ENCODE measurements around the gene NIN. TPM values are rescaled to one million over a fixed set of nuclear protein-coding genes. Genes with fewer than 3 reads are reported as not detected.

NIN gene
- total and polyA plus RNA-seq, 5 donors from 2014 or later = 17.6 to 78.2 (median 24.0) TPM

DNA sequence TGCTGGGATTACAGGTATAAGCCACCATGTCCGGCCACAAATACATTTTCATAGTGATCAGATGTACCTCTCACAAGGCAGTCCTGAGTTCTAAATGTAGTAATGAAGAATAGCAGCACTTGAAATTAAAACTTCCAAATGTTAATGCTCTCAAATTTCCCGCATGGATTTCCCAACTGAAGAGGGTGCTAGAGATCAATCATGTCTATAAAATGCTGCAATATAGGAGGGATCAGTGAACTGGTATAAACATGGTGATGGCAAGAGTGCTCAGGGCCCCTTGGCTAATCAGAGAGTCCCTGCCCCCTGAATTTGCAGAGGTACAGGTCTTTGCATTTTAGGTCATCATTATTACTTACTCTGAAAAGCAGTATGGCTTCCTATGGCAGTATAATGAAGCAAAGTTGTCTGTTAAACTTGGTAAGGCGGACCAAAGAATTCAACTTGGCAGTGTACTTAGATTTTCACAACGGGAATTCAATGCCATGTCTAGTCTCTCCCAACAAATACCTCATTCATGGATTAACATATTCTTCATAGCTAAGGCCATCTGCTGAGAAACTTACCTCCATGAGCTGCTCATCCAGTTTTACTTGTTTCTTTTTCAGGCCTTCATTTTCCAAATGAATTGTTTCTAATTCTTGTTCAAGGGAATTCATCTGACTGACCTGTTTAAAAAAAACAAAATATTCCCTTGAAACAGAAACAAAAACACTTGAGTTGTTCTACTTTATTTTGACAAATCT lies 95.8 kb downstream of the NIN start:
- Histone ChIP-seq H3K9me3 (ENCODE audit: control insufficient read depth in 2 of 2, low read length in 2 of 2) (peaks cover 0 to under 1% of the 10 kb centered on the region in 2 experiments), H3K4me3 (ENCODE audit: low read depth, low read length) (no peak overlapping the region), H3K27me3 (ENCODE audit: control insufficient read depth, insufficient read depth, low read length) (no peaks in the 10 kb centered on the region), H3K36me3 (ENCODE audit: control insufficient read depth, insufficient read depth, low read length) (peaks cover 65% of the 10 kb centered on the region), H3K27ac (ENCODE audit: insufficient read depth, low read length, poor library complexity, severe bottlenecking) (no peak overlapping the region), H3K4me1 (ENCODE audit: control insufficient read depth, insufficient read depth, low read length, poor library complexity, severe bottlenecking) (peaks cover 5% of the 10 kb centered on the region)
- Mint-ChIP-seq H3K27ac (no peak overlapping the region), H3K36me3 (peaks cover 58% of the 10 kb centered on the region), H3K4me3 (no peak overlapping the region), H3K27me3 (no peaks in the 10 kb centered on the region), H3K9me3 (peaks cover 0 to 5% (median 0%) of the 10 kb centered on the region in 7 donors), H3K4me1 (peaks cover 2 to 14% (median 8%) of the 10 kb centered on the region in 4 donors)
- DNase-seq (no peak), ATAC-seq (ENCODE audit: low read depth in 2 of 2) (no peak)

DNA sequence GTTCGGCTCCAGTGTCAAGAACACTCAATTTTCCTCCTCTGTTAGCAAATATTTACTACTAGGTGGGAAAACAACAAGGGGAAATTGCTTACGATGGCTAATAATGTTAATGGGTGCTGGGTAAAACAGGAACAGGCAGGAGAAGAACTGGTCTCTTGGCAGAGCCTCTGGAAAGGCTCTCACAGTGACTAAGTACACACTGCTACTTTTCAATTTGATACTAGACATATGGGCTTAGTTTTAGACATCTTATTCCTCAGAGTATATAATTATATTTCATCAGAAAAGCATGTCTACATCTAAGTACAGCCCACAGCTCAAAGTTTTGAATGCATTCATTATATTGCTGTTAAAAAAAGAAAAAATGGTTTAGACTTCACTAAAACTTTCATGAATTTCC lies 97.5 kb downstream of the NIN start:
- Mint-ChIP-seq H3K4me1 (peaks cover 0 to 7% (median 1%) of the 10 kb centered on the region in 4 donors), H3K27me3 (no peaks in the 10 kb centered on the region), H3K4me3 (no peak overlapping the region), H3K9me3 (peaks cover 0 to 14% (median under 1%) of the 10 kb centered on the region in 7 donors), H3K36me3 (peaks cover 67% of the 10 kb centered on the region), H3K27ac (no peak overlapping the region)
- no peak for ATAC-seq (ENCODE audit: low read depth in 2 of 2)
- Histone ChIP-seq H3K27me3 (ENCODE audit: control insufficient read depth, insufficient read depth, low read length) (no peaks in the 10 kb centered on the region), H3K27ac (ENCODE audit: insufficient read depth, low read length, poor library complexity, severe bottlenecking) (no peak overlapping the region), H3K4me1 (ENCODE audit: control insufficient read depth, insufficient read depth, low read length, poor library complexity, severe bottlenecking) (no peaks in the 10 kb centered on the region), H3K36me3 (ENCODE audit: control insufficient read depth, insufficient read depth, low read length) (peaks cover 74% of the 10 kb centered on the region), H3K9me3 (ENCODE audit: control insufficient read depth in 2 of 2, low read length in 2 of 2) (peaks cover 9 to 11% of the 10 kb centered on the region in 2 experiments), H3K4me3 (ENCODE audit: low read depth, low read length) (no peak overlapping the region)
- DNase-seq = no peak

DNA sequence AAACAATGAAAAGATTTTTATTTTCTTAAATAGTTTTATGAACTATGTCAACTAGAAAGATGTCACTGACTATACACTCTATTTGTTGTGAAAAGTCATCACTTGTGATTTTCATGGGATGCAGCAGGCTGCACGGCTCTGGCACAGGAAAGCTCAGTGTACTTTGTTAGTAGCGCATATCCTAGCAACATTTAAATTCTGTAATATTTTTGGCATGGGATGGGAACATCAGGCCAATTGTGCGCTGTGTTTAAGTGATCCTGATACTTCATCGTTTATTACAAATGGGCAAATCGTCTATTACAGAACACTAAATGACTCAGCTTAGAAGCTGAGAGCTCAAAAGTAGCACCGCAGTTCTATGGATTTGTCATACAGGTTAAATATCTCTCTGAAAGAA lies 102.1 kb downstream of the NIN start:
- Mint-ChIP-seq H3K9me3 (peaks cover 0 to 17% (median 4%) of the 10 kb centered on the region in 7 donors), H3K36me3 (peaks cover 78% of the 10 kb centered on the region), H3K27me3 (no peaks in the 10 kb centered on the region), H3K4me3 (no peak overlapping the region), H3K27ac (peak overlapping the region in 1 of 3 donors; percentile 41), H3K4me1 (peaks cover 9 to 29% (median 15%) of the 10 kb centered on the region in 4 donors)
- no peaks in the 10 kb centered on the region for H3K27me3 ChIP-seq (ENCODE audit: control insufficient read depth, insufficient read depth, low read length)
- ATAC-seq (ENCODE audit: low read depth in 2 of 2) = no peak
- peaks cover 60% of the 10 kb centered on the region for H3K36me3 ChIP-seq (ENCODE audit: control insufficient read depth, insufficient read depth, low read length)
- H3K4me3 ChIP-seq (ENCODE audit: low read depth, low read length) = no peak overlapping the region
- H3K27ac ChIP-seq (ENCODE audit: insufficient read depth, low read length, poor library complexity, severe bottlenecking) = no peak overlapping the region
- peaks cover 15% of the 10 kb centered on the region for H3K4me1 ChIP-seq (ENCODE audit: control insufficient read depth, insufficient read depth, low read length, poor library complexity, severe bottlenecking)
- no peak for DNase-seq
- H3K9me3 ChIP-seq (ENCODE audit: control insufficient read depth in 2 of 2, low read length in 2 of 2) = peaks cover 9 to 11% of the 10 kb centered on the region in 2 experiments

DNA sequence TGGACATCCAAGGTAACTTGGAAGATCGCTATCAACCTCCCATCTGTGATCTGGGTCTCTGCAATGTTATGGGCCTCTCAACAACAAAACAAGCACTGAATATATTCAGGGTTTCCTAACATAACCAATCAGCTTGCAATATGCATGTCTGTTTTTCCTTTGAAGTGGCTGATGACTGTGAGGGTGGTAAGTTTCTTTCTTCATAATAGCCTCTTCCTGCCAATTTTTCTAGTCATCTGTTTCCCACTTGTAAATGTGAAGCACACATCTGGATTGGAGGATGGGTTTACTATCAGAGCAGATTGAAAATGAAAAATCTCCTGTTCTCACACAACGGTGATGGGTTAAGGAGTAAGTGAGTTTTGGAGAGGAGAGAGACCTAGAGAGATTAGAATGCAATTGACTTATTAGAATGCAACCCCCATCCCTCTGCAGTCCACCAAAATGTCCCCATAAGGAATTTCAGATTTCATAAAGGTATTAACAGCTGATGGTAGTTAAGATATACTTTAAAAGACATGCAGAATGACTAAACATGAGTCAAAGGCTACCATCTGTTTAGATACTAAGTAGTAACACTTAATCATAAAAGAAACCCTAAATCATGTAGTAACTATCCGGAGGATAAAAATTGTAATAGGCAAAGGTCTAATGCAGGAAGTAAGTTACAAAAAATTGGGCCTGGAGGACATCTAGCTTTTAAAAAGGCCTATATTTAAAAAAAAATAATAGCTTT lies 104.4 kb downstream of the NIN start:
- Histone ChIP-seq H3K36me3 (ENCODE audit: control insufficient read depth, insufficient read depth, low read length) (peaks cover 71% of the 10 kb centered on the region), H3K4me1 (ENCODE audit: control insufficient read depth, insufficient read depth, low read length, poor library complexity, severe bottlenecking) (peaks cover 15% of the 10 kb centered on the region), H3K4me3 (ENCODE audit: low read depth, low read length) (peak overlapping the region; percentile 60), H3K9me3 (ENCODE audit: control insufficient read depth in 2 of 2, low read length in 2 of 2) (peaks cover 9 to 11% of the 10 kb centered on the region in 2 experiments), H3K27ac (ENCODE audit: insufficient read depth, low read length, poor library complexity, severe bottlenecking) (peak overlapping the region; percentile 66), H3K27me3 (ENCODE audit: control insufficient read depth, insufficient read depth, low read length) (no peaks in the 10 kb centered on the region)
- peaks cover 69% of the 10 kb centered on the region for H3K36me3 Mint-ChIP-seq
- ATAC-seq (ENCODE audit: low read depth in 2 of 2) (peak; percentile 91 to 93), DNase-seq (peak in 2 of 3 donors; percentile 66 to 84)
- H3K27ac Mint-ChIP-seq = peak overlapping the region; percentile 78 to 98 (median 85)
- peaks cover 9 to 29% (median 15%) of the 10 kb centered on the region in 4 donors for H3K4me1 Mint-ChIP-seq
- H3K4me3 Mint-ChIP-seq = peak overlapping the region; percentile 0 to 64 (median 17)
- no peaks in the 10 kb centered on the region for H3K27me3 Mint-ChIP-seq
- peaks cover 0 to 17% (median 4%) of the 10 kb centered on the region in 7 donors for H3K9me3 Mint-ChIP-seq

DNA sequence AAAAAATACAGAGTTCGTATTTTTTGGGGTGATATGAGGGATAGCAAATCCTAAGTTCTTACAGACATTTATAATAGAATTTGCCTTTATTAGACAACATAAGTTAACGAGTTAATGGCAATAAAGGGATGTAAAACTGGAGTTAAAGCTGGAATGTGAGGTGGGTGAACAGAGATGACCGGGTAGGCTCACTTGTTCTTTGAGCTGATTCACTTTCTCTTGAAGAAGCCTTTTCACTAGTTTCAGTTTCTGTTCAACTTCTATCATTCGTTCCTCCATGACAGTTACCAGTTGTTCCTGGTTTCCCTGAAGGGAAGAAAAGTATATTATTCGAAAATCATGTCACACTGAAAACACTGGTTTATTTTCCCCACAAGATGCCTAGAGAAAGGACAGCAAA lies 105.2 kb downstream of the NIN start:
- H3K36me3 Mint-ChIP-seq = peaks cover 68% of the 10 kb centered on the region
- no peaks in the 10 kb centered on the region for H3K27me3 ChIP-seq (ENCODE audit: control insufficient read depth, insufficient read depth, low read length)
- H3K9me3 Mint-ChIP-seq = peaks cover 0 to 17% (median 4%) of the 10 kb centered on the region in 7 donors
- peaks cover 15% of the 10 kb centered on the region for H3K4me1 ChIP-seq (ENCODE audit: control insufficient read depth, insufficient read depth, low read length, poor library complexity, severe bottlenecking)
- H3K4me1 Mint-ChIP-seq = peaks cover 9 to 29% (median 15%) of the 10 kb centered on the region in 4 donors
- DNase-seq (peak in 1 of 3 donors; percentile 29), ATAC-seq (ENCODE audit: low read depth in 2 of 2) (no peak)
- H3K4me3 ChIP-seq (ENCODE audit: low read depth, low read length) = peak overlapping the region; percentile 60
- H3K27me3 Mint-ChIP-seq = no peaks in the 10 kb centered on the region
- H3K9me3 ChIP-seq (ENCODE audit: control insufficient read depth in 2 of 2, low read length in 2 of 2) = peaks cover 9 to 11% of the 10 kb centered on the region in 2 experiments
- H3K36me3 ChIP-seq (ENCODE audit: control insufficient read depth, insufficient read depth, low read length) = peaks cover 70% of the 10 kb centered on the region
- H3K4me3 Mint-ChIP-seq = peak overlapping the region in 3 of 4 donors; percentile 0 to 64 (median 27)
- H3K27ac Mint-ChIP-seq = peak overlapping the region; percentile 78 to 98 (median 85)
- H3K27ac ChIP-seq (ENCODE audit: insufficient read depth, low read length, poor library complexity, severe bottlenecking) = peak overlapping the region; percentile 66

DNA sequence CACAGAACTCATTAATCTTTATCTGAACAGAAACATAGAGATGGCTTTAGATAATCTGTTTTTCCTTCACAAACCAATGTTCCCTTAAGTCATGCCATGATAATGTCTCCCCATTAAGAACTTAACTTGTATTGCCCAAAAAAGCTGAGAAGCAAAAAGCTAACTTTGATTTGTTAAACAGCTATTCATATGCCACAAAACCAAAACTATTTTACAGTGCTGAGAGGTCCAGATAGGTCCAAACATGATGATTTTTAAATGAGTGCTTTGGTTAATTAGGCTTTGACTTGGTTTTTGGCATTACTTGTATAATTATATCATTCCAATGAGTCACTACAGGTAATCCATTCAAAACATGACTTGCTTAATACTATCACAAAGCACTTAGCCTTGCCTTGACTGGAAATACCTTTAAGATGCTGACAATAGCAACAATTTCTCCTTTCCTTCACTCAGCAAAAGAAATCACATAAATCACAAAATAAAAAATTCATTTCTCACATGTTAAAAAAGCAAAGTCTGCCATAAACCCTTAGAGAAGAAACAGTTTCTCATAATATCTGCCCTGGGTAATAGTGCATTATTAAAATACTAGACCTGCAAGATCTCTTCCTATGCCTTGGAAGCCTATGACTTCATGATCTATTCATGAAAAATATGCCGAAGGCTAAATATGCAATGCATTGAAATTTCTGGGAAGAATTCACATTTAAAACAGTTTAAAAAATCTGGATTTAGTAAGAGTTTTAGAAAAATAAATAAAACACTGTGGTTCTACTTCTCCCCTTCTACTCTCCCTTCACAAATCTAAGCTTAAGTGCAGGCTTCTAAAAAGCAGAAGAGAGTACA lies 110.8 kb downstream of the NIN start:
- no peaks in the 10 kb centered on the region for H3K27me3 ChIP-seq (ENCODE audit: control insufficient read depth, insufficient read depth, low read length)
- no peaks in the 10 kb centered on the region for H3K4me1 ChIP-seq (ENCODE audit: control insufficient read depth, insufficient read depth, low read length, poor library complexity, severe bottlenecking)
- DNase-seq = no peak
- no peak overlapping the region for H3K27ac ChIP-seq (ENCODE audit: insufficient read depth, low read length, poor library complexity, severe bottlenecking)
- Mint-ChIP-seq H3K27ac (no peak overlapping the region), H3K4me3 (no peak overlapping the region), H3K36me3 (peaks cover 29% of the 10 kb centered on the region), H3K27me3 (no peaks in the 10 kb centered on the region), H3K9me3 (no peaks in the 10 kb centered on the region), H3K4me1 (peaks cover 0 to 6% (median 2%) of the 10 kb centered on the region in 4 donors)
- no peaks in the 10 kb centered on the region for H3K9me3 ChIP-seq (ENCODE audit: control insufficient read depth in 2 of 2, low read length in 2 of 2)
- ATAC-seq (ENCODE audit: low read depth in 2 of 2) = no peak
- no peak overlapping the region for H3K4me3 ChIP-seq (ENCODE audit: low read depth, low read length)
- H3K36me3 ChIP-seq (ENCODE audit: control insufficient read depth, insufficient read depth, low read length) = peaks cover 33% of the 10 kb centered on the region

DNA sequence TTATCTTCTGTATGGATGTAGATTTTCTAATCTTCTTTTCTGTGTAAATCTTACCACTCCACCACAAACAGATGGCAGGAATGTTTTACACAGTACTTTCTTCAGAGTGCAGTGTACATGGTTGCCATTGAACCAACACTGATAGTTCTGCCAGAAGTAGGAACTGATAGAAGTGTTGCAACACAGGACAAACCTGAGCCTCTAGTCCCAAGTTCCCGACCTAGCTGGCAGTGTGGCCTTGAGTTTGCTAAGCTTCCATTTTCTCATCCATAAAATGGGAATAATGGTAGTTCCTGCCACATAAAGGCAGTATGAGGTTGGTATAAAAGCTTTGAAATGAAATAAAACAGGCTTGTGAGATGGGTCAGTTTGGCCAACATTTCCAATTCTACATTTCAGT lies 112.0 kb downstream of the NIN start:
- Mint-ChIP-seq H3K27ac (no peak overlapping the region), H3K4me3 (no peak overlapping the region), H3K36me3 (peaks cover 17% of the 10 kb centered on the region), H3K27me3 (no peaks in the 10 kb centered on the region), H3K9me3 (no peaks in the 10 kb centered on the region), H3K4me1 (peaks cover 0 to 2% (median 0%) of the 10 kb centered on the region in 4 donors)
- no peak overlapping the region for H3K27ac ChIP-seq (ENCODE audit: insufficient read depth, low read length, poor library complexity, severe bottlenecking)
- ATAC-seq (ENCODE audit: low read depth in 2 of 2) (no peak), DNase-seq (no peak)
- H3K9me3 ChIP-seq (ENCODE audit: control insufficient read depth in 2 of 2, low read length in 2 of 2) = no peaks in the 10 kb centered on the region
- H3K27me3 ChIP-seq (ENCODE audit: control insufficient read depth, insufficient read depth, low read length) = no peaks in the 10 kb centered on the region
- H3K4me1 ChIP-seq (ENCODE audit: control insufficient read depth, insufficient read depth, low read length, poor library complexity, severe bottlenecking) = no peaks in the 10 kb centered on the region
- H3K36me3 ChIP-seq (ENCODE audit: control insufficient read depth, insufficient read depth, low read length) = peaks cover 22% of the 10 kb centered on the region
- no peak overlapping the region for H3K4me3 ChIP-seq (ENCODE audit: low read depth, low read length)
